Dermis microvascular lymphatic vessel endothelial cell (primary cell): Measurements from ENCODE around the gene BTG1. TPM values are rescaled to one million over a fixed set of nuclear protein-coding genes. Genes with fewer than 3 reads are reported as not detected.

Source experiments
- DNase-seq, 2 donors: peaks; one replicate each; pipeline versions ENCODE4 v3.0.0 to v3.0.0-alpha.2; 2010; ENCODE audit warnings: low read depth in 2 of 2
- total RNA-seq: library from RNA; depleted of rRNA; stranded (reverse); fragments of >200 nt; gene quantifications from 2 replicates; pipeline ENCODE4 v1.2.1, GENCODE V29; 2014

The BTG1 gene
- total RNA-seq, 1 donor from 2014 or later: 12.5 TPM

DNA sequence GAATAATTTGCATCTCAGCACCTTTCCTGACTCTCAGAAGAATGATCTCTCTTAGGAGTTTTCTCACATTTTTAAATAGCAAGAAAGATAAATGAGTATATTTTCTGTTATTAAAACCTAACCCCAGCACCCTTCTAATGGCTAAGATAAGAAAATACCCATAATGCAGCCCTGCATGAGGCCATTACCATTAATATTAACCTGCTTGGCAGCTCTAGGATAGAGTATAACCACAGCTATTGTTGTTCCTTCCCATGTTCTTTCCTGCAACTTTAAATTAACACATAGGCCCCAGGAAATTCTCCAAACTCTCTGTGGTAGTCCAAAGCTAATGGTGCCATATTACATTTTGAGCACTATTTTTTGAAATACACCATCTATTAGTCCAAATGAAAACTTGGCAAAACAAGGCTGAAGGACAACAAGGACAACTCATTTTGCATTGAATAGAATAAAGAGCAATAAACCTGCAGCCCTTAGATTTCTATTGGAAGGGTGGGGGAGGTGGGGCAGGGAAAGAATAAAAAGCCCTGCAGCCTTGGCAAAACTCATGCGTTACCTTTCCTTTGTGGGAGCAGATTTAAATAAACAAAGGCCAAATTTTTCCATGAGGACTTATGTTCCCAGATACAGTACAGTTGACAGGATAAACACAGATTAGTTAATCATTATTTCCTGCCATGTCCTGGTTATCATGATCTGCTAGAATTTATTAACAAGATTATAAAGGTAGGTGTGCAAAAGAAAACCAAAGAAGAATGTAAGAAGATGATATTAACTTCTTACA lies 46.9 kb downstream of the BTG1 start:
- peak; percentile 7 to 14 for DNase-seq

DNA sequence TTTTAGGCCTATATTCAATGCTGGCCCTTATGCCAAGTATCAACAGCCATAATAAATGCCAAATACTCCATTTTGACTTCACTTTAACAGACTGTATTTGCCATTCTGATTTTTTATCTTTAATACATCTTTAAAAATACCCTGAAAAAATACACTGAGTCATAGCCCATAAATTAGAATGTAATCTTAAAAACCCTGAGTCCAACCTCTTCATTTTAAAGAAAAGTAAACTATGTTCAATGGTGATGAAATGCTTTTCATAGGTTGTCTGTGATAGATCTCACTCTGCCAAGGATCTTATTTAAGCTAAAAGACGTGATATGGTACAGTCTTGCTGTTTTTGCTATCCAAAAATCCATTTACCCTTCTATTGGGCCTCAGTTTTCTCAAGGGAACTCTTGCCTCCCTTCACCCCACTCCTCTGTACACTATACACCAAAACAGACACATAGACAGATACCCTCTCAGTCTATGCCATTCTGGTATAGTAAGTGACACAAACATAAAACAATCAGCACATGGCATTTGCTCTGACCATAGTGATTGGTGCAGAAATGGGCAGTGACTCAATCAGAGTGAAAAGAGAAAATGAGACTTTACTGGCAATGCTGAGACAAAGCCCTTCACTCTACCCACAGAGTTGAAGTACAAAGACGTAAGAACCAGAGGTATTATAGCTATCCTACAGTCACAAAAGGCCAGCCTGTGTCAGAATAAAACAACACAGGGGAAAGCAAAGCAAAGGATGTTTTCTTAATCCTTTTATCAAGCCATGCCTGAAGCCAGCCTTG lies 49.1 kb downstream of the BTG1 start:
- DNase-seq: peak in 1 of 2 donors; percentile 7

DNA sequence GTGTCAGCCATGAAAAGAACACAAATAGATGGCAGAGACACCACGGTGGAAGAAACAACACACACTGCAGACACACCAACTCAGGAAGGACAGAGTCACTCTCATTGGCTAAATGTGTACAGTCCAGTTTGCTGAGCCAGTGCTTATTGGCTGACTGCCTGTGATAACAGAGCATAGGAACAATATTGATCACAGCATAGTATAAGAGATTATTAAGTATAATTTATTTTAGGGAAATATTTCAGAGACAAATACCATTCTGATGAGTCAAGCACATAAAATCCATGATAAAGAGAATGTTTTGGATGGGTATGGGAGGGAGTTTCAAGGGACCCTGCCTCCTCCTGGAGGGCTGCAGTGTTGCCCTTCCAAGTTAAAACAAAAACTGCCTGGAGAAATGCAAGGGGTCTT lies 50.9 kb downstream of the BTG1 start:
- DNase-seq: peak; percentile 10 to 37

DNA sequence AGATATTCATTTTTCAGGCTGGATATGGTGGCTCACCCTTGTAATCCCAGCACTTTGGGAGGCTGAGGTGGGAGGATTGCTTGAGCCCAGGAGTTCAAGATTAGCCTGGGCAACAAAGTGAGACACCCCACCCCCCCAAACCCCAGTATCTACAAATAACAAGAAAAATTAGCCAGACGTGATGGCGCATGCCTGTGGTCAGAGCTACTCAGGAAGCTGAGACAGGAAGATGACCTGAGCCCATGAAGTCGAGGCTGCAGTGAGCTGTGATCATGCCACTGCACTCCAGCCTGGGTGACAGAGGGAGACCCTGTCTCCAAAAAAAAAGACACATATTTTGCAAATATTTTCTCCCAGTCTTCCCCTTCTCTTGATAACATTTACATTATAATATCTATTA lies 51.3 kb downstream of the BTG1 start:
- peak in 1 of 2 donors; percentile 28 for DNase-seq
